ENCODE measurements around the gene LZIC. TPM values are rescaled to one million over a fixed set of nuclear protein-coding genes. Genes with fewer than 3 reads are reported as not detected.

Gene LZIC
- total and polyA plus RNA-seq, 9 of the 15 experiments (the other 6 are each of a cell fraction or from before 2014, with no cell fraction given): 32.9 to 109 (median 61.7) TPM

DNA sequence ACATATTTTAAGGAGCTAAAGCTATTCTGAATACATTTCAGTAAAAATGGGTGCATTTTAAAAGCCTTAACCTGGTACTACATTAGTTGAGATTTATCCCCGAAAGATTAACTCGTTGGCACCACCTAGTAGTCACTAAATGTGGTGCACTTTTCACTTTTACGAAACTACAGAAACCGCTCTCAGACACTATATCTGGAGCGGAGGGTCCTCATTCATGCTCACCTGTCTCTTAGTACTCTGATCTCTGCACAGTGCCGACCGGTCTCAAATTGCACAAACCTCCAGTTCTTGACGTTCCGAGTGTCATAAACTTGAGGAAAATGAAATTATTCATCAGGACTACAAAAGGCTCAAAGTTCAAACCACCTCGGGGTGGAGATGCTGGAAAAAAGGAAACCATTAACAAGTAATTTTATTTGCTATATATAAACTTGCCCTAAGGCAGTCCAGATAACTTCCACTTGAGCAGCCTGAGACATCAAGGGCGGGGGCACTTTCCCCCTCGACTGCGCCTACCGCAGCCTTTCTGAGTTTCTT is 722 bp downstream of the LZIC start (continued):
- TF ChIP-seq RREB1 (CRISPR knock-in tag; IDR thresholded peaks at IDR 0.05) (no peak), KDM5B (IDR thresholded peaks at IDR 0.05; ENCODE audit: insufficient replicate concordance, low read depth, low read length) (no peak), CBX3 (IDR thresholded peaks at IDR 0.05; ENCODE audit: borderline replicate concordance in 1 of 2, low read length in 2 of 2) (no peak), SOX6 (IDR thresholded peaks at IDR 0.05) (no peak), FOXP1 (CRISPR knock-in tag; IDR thresholded peaks at IDR 0.05) (no peak), HIVEP1 (CRISPR knock-in tag; IDR thresholded peaks at IDR 0.05) (no peak), MEF2A (IDR thresholded peaks at IDR 0.05; ENCODE audit: control insufficient read depth, low read depth, low read length) (no peak), NR2C1 (IDR thresholded peaks at IDR 0.05) (no peak), NR2C1 (tag; IDR thresholded peaks at IDR 0.05) (no peak), NONO (IDR thresholded peaks at IDR 0.05; ENCODE audit: low read depth in 2 of 2, low read length in 1 of 2) (no peak), NR2F6 (CRISPR knock-in tag; IDR thresholded peaks at IDR 0.05) (no peak), NBN (IDR thresholded peaks at IDR 0.05; ENCODE audit: low read depth) (0 out of 2 replicates have a peak, but pooled peaks have one; percentile 16), IRF1 (CRISPR knock-in tag; IDR thresholded peaks at IDR 0.05; ENCODE audit: borderline replicate concordance) (no peak), HCFC1 (IDR thresholded peaks at IDR 0.05; ENCODE audit: low read depth, low read length) (no peak), HDGF (IDR thresholded peaks at IDR 0.05) (0 out of 2 replicates have a peak, but pooled peaks have one; percentile 43), ZNF384 (IDR thresholded peaks at IDR 0.05; ENCODE audit: low read depth, low read length) (no peak), SREBF2 (CRISPR knock-in tag; IDR thresholded peaks at IDR 0.05) (no peak), ZNF445 (CRISPR knock-in tag; IDR thresholded peaks at IDR 0.05; ENCODE audit: low read depth) (no peak), KLF10 (CRISPR knock-in tag; IDR thresholded peaks at IDR 0.05) (no peak), BRCA1 (IDR thresholded peaks at IDR 0.05) (no peak), BRCA1 (CRISPR knock-in tag; IDR thresholded peaks at IDR 0.05) (no peak)
- TF ChIP-seq, protein P1, sequence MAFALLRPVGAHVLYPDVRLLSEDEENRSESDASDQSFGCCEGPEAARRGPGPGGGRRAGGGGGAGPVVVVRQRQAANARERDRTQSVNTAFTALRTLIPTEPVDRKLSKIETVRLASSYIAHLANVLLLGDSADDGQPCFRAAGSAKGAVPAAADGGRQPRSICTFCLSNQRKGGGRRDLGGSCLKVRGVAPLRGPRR (CRISPR knock-in tag; IDR thresholded peaks at IDR 0.05): no peak

Data from K562 (cell line).